Adrenal gland (tissue), 12 donors: ENCODE measurements around the gene TH. TPM values are rescaled to one million over a fixed set of nuclear protein-coding genes. Genes with fewer than 3 reads are reported as not detected.

ENCODE experiments used
- DNase-seq, 7 donors: peaks; one replicate each; pipeline ENCODE4 v3.0.0-alpha.2; 2019 to 2020
- H3K27ac ChIP-seq, 5 donors: fragments of 200-600 bp; sonication (generic) in 4 of 5; 1 replicate in 3 of 5; 2 replicates in 2 of 5; pipeline versions ENCODE4 v1.5.1 to v1.8.0; 2016 to 2020; ENCODE audit warnings: mild to moderate bottlenecking in 1 of 5
- H3K27me3 ChIP-seq: fragments of 200-600 bp; 2 replicates; pipeline ENCODE4 v1.8.0; 2021
- H3K36me3 ChIP-seq, 2 donors: fragments of 200-600 bp; replicated peaks in 1 of 2; 1 replicate in 1 of 2; 2 replicates in 1 of 2; pipeline versions ENCODE4 v1.5.1 to v1.8.0; 2018 to 2022
- H3K4me1 ChIP-seq, 2 donors: fragments of 200-600 bp; replicated peaks in 1 of 2; 1 replicate in 1 of 2; 2 replicates in 1 of 2; pipeline versions ENCODE4 v1.5.1 to v1.8.0; 2018 to 2021
- H3K4me3 ChIP-seq, 4 donors: fragments of 200-600 bp; sonication (generic) in 3 of 4; one replicate each; pipeline ENCODE4 v1.5.1; 2016 to 2018
- H3K9me3 ChIP-seq, 3 donors: fragments of 200-600 bp; sonication (generic) in 1 of 3; replicated peaks in 1 of 3; 1 replicate in 2 of 3; 2 replicates in 1 of 3; pipeline versions ENCODE4 v1.5.1 to v1.8.0; 2016 to 2021
- CTCF ChIP-seq, 6 experiments: fragments of 450-650 bp in 4 of 6; fragments of 200-600 bp in 2 of 6; sonication (generic) in 1 of 6; IDR thresholded peaks; 1 replicate in 5 of 6; 2 replicates in 1 of 6; pipeline versions ENCODE4 v1.5.1 to v1.8.0; 2016 to 2021; ENCODE audit warnings: antibody characterized with exemption in 6 of 6, mild to moderate bottlenecking in 2 of 6, moderate library complexity in 1 of 6
- POLR2A ChIP-seq, 2 donors: fragments of 450-650 bp; IDR thresholded peaks; one replicate each; pipeline ENCODE4 v1.6.1; 2017; ENCODE audit warnings: antibody characterized with exemption in 2 of 2, mild to moderate bottlenecking in 2 of 2, moderate library complexity in 1 of 2
- WGBS, 4 donors: extraction: QIAGEN DNeasy Blood & Tissue Kit in 2 of 4; methylation state at CpG; one replicate each; pipeline versions ENCODE4 v1.1.5 to v1.1.7; 2013 to 2017; 5-methylcytosine and 5-hydroxymethylcytosine counted together
- intact Hi-C, 2 donors: fragments of 100-400 bp; cut with DNase I; formaldehyde crosslinking; loops; one replicate each; pipeline versions ENCODE4 v1.14.1 to v1.15.0; 2022 to 2023
- polyA plus RNA-seq, 3 donors: library from polyadenylated mRNA; stranded (reverse); fragments of 200-250 nt in 2 of 3; fragments of 350-450 nt in 1 of 3; fragmentation: Illumina TruSeq in 1 of 3; extraction: RNeasy Lipid Tissue Mini Kit (QIAGEN cat#74804) in 1 of 3; gene quantifications; one replicate each; pipeline ENCODE4 v1.2.3, GENCODE V29; 2013 to 2014
- total RNA-seq, 9 donors: library from RNA; depleted of rRNA in 4 of 9; stranded (reverse); fragments of >200 nt in 4 of 9; fragments of 120-200 nt in 1 of 9; fragmentation: NEBNext Ultra II Directional in 1 of 9; extraction: Animal tissue kit (Norgen Biotek cat#: 25700) in 1 of 9; gene quantifications; one replicate each; pipeline versions ENCODE4 v1.1.0 to v1.2.4, GENCODE V29; 2013 to 2023
- donor health status: healthy with polysubstance abuse.
- donor health status: Bipolar disorder and iron deficiency.
- donor health status: DM: yes; HTN: yes; CAD: no.
- donor health status: DM: no; HTN: no; CAD: no.
- donor health status: DM: no; HTN: no; CAD: no.
- donor health status: DM: yes; HTN: yes; CAD: no.

The TH gene
- total and polyA plus RNA-seq, 12 donors, result 0.54 to 1,253 (median 55.2) TPM; not detected in 1

- Histone ChIP-seq H3K27me3 (peaks cover 20% of the 10 kb centered on the region), H3K36me3 (no peaks in the 10 kb centered on the region)
Measured at GRCh38 chr11:2149460-2149859, 22.2 kb downstream of the TH start.

GRCh38 chr11:2148595-2148994 lies 23.0 kb downstream of the TH start:
- H3K27ac ChIP-seq, result no peak overlapping the region
- WGBS, 4 donors, result 60 to 70% (median 64%) methylated on average over 5 of the region's 5 CpGs
- H3K27me3 ChIP-seq, result peaks cover 29% of the 10 kb centered on the region
- no peak for DNase-seq
- intact Hi-C loops, result no loop called here
- H3K4me3 ChIP-seq, result no peak overlapping the region
- H3K36me3 ChIP-seq, result no peaks in the 10 kb centered on the region
- no peak for TF ChIP-seq CTCF (IDR thresholded peaks at IDR 0.05)
- no peak for TF ChIP-seq POLR2A (IDR thresholded peaks at IDR 0.05)
- H3K4me1 ChIP-seq, result peaks cover 0 to 6% of the 10 kb centered on the region in 2 donors
- H3K9me3 ChIP-seq, result no peaks in the 10 kb centered on the region

More at GRCh38 chr11:2149460-2149859, 22.2 kb downstream of the TH start:
- intact Hi-C loops, result no loop called here
- Histone ChIP-seq H3K9me3 (no peaks in the 10 kb centered on the region), H3K4me3 (no peak overlapping the region), H3K4me1 (peaks cover 0 to 6% of the 10 kb centered on the region in 2 donors), H3K27ac (no peak overlapping the region)
- WGBS, 4 donors, result 46 to 59% (median 53%) methylated on average over 7 to 8 of the region's 8 CpGs
- DNase-seq, result no peak
- TF ChIP-seq CTCF (IDR thresholded peaks at IDR 0.05) (no peak), POLR2A (IDR thresholded peaks at IDR 0.05) (no peak)

GRCh38 chr11:2147391-2147790 lies 24.2 kb downstream of the TH start:
- no peak for DNase-seq
- TF ChIP-seq POLR2A (IDR thresholded peaks at IDR 0.05), result no peak
- no peak for TF ChIP-seq CTCF (IDR thresholded peaks at IDR 0.05)
- Histone ChIP-seq H3K9me3 (no peaks in the 10 kb centered on the region), H3K4me1 (peaks cover 0 to 6% of the 10 kb centered on the region in 2 donors), H3K27me3 (peaks cover 35% of the 10 kb centered on the region), H3K27ac (no peak overlapping the region), H3K4me3 (no peak overlapping the region), H3K36me3 (no peaks in the 10 kb centered on the region)
- intact Hi-C loops, result no loop called here
- WGBS, 4 donors, result 57 to 72% (median 58%) methylated on average over 4 to 11 of the region's 11 CpGs

- intact Hi-C loops, result no loop called here
- no peak for DNase-seq
- Histone ChIP-seq H3K27me3 (peaks cover 49% of the 10 kb centered on the region), H3K9me3 (no peaks in the 10 kb centered on the region), H3K27ac (no peak overlapping the region), H3K4me3 (no peak overlapping the region), H3K4me1 (no peaks in the 10 kb centered on the region), H3K36me3 (no peaks in the 10 kb centered on the region)
- WGBS, 4 donors, result 51 to 90% (median 57%) methylated on average over 6 to 19 of the region's 19 CpGs
- TF ChIP-seq POLR2A (IDR thresholded peaks at IDR 0.05), result no peak
- TF ChIP-seq CTCF (IDR thresholded peaks at IDR 0.05), result no peak
Measured at GRCh38 chr11:2146051-2146450, 25.6 kb downstream of the TH start.
